ENCODE results near the gene ADGRL2.

DNA sequence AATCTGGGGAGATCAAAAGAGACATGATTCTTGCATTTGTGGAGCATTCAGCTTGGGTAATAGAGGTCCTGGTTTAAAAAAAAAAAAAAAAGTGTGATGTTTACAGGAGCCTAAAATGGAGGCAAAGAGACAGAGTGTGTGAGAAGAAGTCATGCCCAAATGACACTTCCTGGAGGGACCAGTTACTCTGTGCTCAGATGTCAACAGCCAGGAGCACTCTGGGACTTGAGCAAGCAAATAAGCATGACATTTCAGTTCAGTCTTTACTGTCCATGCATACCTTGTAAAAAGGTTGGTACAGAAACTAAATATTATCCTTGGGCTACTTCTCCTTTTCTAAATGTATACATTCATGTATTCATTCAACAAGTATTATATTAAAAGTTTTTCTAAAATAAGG lies 25.2 kb upstream of the ADGRL2 start:
- TF ChIP-seq POLR2AphosphoS5 (IDR thresholded peaks at IDR 0.05) (no peak), POLR2A (IDR thresholded peaks at IDR 0.05) (no peak)
- TF ChIP-seq, protein P1, sequence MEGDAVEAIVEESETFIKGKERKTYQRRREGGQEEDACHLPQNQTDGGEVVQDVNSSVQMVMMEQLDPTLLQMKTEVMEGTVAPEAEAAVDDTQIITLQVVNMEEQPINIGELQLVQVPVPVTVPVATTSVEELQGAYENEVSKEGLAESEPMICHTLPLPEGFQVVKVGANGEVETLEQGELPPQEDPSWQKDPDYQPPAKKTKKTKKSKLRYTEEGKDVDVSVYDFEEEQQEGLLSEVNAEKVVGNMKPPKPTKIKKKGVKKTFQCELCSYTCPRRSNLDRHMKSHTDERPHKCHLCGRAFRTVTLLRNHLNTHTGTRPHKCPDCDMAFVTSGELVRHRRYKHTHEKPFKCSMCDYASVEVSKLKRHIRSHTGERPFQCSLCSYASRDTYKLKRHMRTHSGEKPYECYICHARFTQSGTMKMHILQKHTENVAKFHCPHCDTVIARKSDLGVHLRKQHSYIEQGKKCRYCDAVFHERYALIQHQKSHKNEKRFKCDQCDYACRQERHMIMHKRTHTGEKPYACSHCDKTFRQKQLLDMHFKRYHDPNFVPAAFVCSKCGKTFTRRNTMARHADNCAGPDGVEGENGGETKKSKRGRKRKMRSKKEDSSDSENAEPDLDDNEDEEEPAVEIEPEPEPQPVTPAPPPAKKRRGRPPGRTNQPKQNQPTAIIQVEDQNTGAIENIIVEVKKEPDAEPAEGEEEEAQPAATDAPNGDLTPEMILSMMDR (IDR thresholded peaks at IDR 0.05 in 8 of 11, conservative IDR thresholded peaks at IDR 0.05 in 3 of 11): no peak
